Lower leg skin (tissue), 3 donors: ENCODE data around the gene GRHL3.

Source experiments
- CTCF ChIP-seq, 3 donors: fragments of 450-650 bp; IDR thresholded peaks; one replicate each; pipeline ENCODE4 v1.5.1; 2016; ENCODE audit warnings: antibody characterized with exemption in 3 of 3, mild to moderate bottlenecking in 3 of 3, moderate library complexity in 2 of 3
- POLR2A ChIP-seq, 2 donors: fragments of 450-650 bp; IDR thresholded peaks; one replicate each; pipeline ENCODE4 v1.6.1; 2016 to 2017; ENCODE audit warnings: antibody characterized with exemption in 2 of 2, mild to moderate bottlenecking in 1 of 2, moderate library complexity in 1 of 2

- TF ChIP-seq CTCF (IDR thresholded peaks at IDR 0.05) (no peak), POLR2A (IDR thresholded peaks at IDR 0.05) (no peak)
Measured at GRCh38 chr1:24374891-24375786, 56.0 kb downstream of the GRHL3 start.
